HCT116 (cell line): ENCODE data around the gene DPF3. TPM values are rescaled to one million over a fixed set of nuclear protein-coding genes. Genes with fewer than 3 reads are reported as not detected.

Experiments
- ATAC-seq: fragments of 200-7000 bp; cut with Tn5 transposase; 2 replicates; pipeline ENCODE4 v1.9.1; 2020; ENCODE audit warnings: mild to moderate bottlenecking, moderate library complexity
- BruUV-seq: library from RNA; stranded (reverse); fragments of 400-500 nt; replicated peaks from 2 replicates; lab custom pipeline; 2021; lab: Mats Ljungman, UMichigan
- CTCF ChIA-PET: fragments of 300-600 bp; sonication (Branson Sonifier 250); formaldehyde crosslinking; loops from one replicate; lab custom pipeline; 2021; ENCODE audit warnings: antibody characterized with exemption; lab: Charles Lee
- POLR2A ChIA-PET: fragments of 300-600, 350-600 bp; sonication (Branson Sonifier 250); formaldehyde crosslinking; loops from one replicate; lab custom pipeline; 2021; ENCODE audit warnings: antibody characterized with exemption; lab: Charles Lee
- RAD21 ChIA-PET, 2 experiments: fragments of 300-600 bp; sonication (Branson Sonifier 250); formaldehyde crosslinking; loops; one replicate each; lab custom pipeline; 2023; ENCODE audit warnings: low total read pairs in 2 of 2; ENCODE audit not compliant: uncharacterized antibody in 2 of 2, unreplicated experiment in 2 of 2, low non-redundant PET in 1 of 2; lab: Charles Lee
- DNase-seq: peaks from one replicate; pipeline ENCODE4 v3.0.0-alpha.2; 2010; ENCODE audit warnings: low read depth, low spot score
- H2AFZ ChIP-seq: fragments of 200-600 bp; shearing (Covaris generic), sonication (generic); 2 replicates; pipeline ENCODE4 v1.6.1; 2017; ENCODE audit warnings: low read depth, mixed run types, mixed read lengths, antibody characterized with exemption, low read length; ENCODE audit not compliant: poor library complexity, severe bottlenecking
- H3K27ac ChIP-seq: 2 replicates; pipeline ENCODE4 v1.5.1; 2012; ENCODE audit warnings: low read depth, low read length
- H3K27me3 ChIP-seq: fragments of 200-600 bp; sonication (generic); 2 replicates; pipeline ENCODE4 v1.6.1; 2016; ENCODE audit warnings: mixed run types, low read length, mixed read lengths; ENCODE audit not compliant: insufficient read depth
- H3K36me3 ChIP-seq, 2 experiments: fragments of 200-500 bp in 1 of 2; fragments of 200-600 bp in 1 of 2; sonication (Bioruptor generic) in 1 of 2; sonication (generic) in 1 of 2; 2 replicates each; pipeline versions ENCODE4 v1.5.1 to v1.6.1; 2014 to 2016; ENCODE audit warnings: low read length in 2 of 2, inconsistent platforms in 1 of 2, mixed read lengths in 1 of 2, mixed run types in 1 of 2; ENCODE audit not compliant: insufficient read depth in 2 of 2, control insufficient read depth in 1 of 2
- H3K4me1 ChIP-seq, 2 experiments: fragments of 200-600 bp in 1 of 2; sonication (generic) in 1 of 2; 2 replicates each; pipeline versions ENCODE4 v1.5.1 to v1.6.1; 2012 to 2017; ENCODE audit warnings: low read length in 2 of 2, inconsistent platforms in 1 of 2, mild to moderate bottlenecking in 1 of 2, mixed read lengths in 1 of 2, mixed run types in 1 of 2, moderate library complexity in 1 of 2; ENCODE audit not compliant: insufficient read depth in 2 of 2, control insufficient read depth in 1 of 2
- H3K4me2 ChIP-seq: fragments of 200-600 bp; sonication (generic); 2 replicates; pipeline ENCODE4 v1.6.1; 2017; ENCODE audit warnings: mixed run types, low read length, mixed read lengths
- H3K4me3 ChIP-seq, 2 experiments: fragments of 200-600 bp in 1 of 2; sonication (generic) in 1 of 2; replicated peaks in 1 of 2; 2 replicates each; pipeline ENCODE4 v1.5.1; 2011 to 2016; ENCODE audit warnings: low read length in 2 of 2, control low read depth in 1 of 2, low read depth in 1 of 2, mild to moderate bottlenecking in 1 of 2, mixed read lengths in 1 of 2, mixed run types in 1 of 2
- H3K79me2 ChIP-seq: fragments of 200-600 bp; sonication (generic); 2 replicates; pipeline ENCODE4 v1.6.1; 2017; ENCODE audit warnings: mild to moderate bottlenecking, mixed run types, low read length, moderate library complexity, mixed read lengths; ENCODE audit not compliant: insufficient read depth
- H3K9ac ChIP-seq: fragments of 200-600 bp; sonication (generic); 2 replicates; pipeline ENCODE4 v1.6.1; 2016; ENCODE audit warnings: low read length, mixed read lengths
- H3K9me2 ChIP-seq: fragments of 200-600 bp; sonication (generic), shearing (Covaris generic); 2 replicates; pipeline ENCODE4 v1.6.1; 2017; ENCODE audit warnings: mixed run types, mild to moderate bottlenecking, moderate library complexity; ENCODE audit not compliant: insufficient read depth
- H3K9me3 ChIP-seq, 2 experiments: fragments of 200-500 bp in 1 of 2; fragments of 200-600 bp in 1 of 2; sonication (Bioruptor generic) in 1 of 2; sonication (generic) in 1 of 2; 2 replicates each; pipeline ENCODE4 v1.6.1; 2014 to 2017; ENCODE audit warnings: low read length in 2 of 2, mixed read lengths in 2 of 2, inconsistent platforms in 1 of 2, low read depth in 1 of 2, mild to moderate bottlenecking in 1 of 2, mixed run types in 1 of 2, moderate library complexity in 1 of 2; ENCODE audit not compliant: control insufficient read depth in 1 of 2, insufficient read depth in 1 of 2
- H4K20me1 ChIP-seq: fragments of 200-600 bp; sonication (generic), shearing (Covaris generic); 2 replicates; pipeline ENCODE4 v1.6.1; 2017; ENCODE audit warnings: mixed run types, mild to moderate bottlenecking, moderate library complexity; ENCODE audit not compliant: insufficient read depth
- CBX3 ChIP-seq: IDR thresholded peaks from 2 replicates; pipeline ENCODE4 v1.6.1; 2012; ENCODE audit warnings: low read depth
- EGR1 ChIP-seq: IDR thresholded peaks from 2 replicates; pipeline ENCODE4 v1.6.1; 2012; ENCODE audit warnings: low read depth
- ELF1 ChIP-seq: IDR thresholded peaks from 2 replicates; pipeline ENCODE4 v1.6.1; 2012; ENCODE audit warnings: low read depth, borderline replicate concordance
- EZH2 ChIP-seq: fragments of 200-600 bp; sonication (generic); IDR thresholded peaks from 2 replicates; pipeline ENCODE4 v1.6.1; 2017; ENCODE audit warnings: antibody characterized with exemption, mixed run types
- EZH2phosphoT487 ChIP-seq: fragments of 200-600 bp; IDR thresholded peaks from 2 replicates; pipeline ENCODE4 v1.6.1; 2018; ENCODE audit warnings: antibody characterized with exemption, borderline replicate concordance
- FOSL1 ChIP-seq: IDR thresholded peaks from 2 replicates; pipeline ENCODE4 v1.6.1; 2012; ENCODE audit warnings: low read depth
- JUND ChIP-seq: IDR thresholded peaks from 2 replicates; pipeline ENCODE4 v1.6.1; 2012
- POLR2A ChIP-seq: IDR thresholded peaks from 2 replicates; pipeline ENCODE4 v1.7.0; 2011; ENCODE audit warnings: borderline replicate concordance; ENCODE audit not compliant: insufficient read depth, insufficient read length; ENCODE audit errors: extremely low read depth
- POLR2AphosphoS5 ChIP-seq: IDR thresholded peaks from 2 replicates; pipeline ENCODE4 v1.6.1; 2011; ENCODE audit warnings: mild to moderate bottlenecking, low read depth, low read length, moderate library complexity
- SIN3A ChIP-seq: IDR thresholded peaks from 2 replicates; pipeline ENCODE4 v1.6.1; 2012; ENCODE audit warnings: low read depth
- SP1 ChIP-seq: IDR thresholded peaks from 2 replicates; pipeline ENCODE4 v1.6.1; 2012; ENCODE audit warnings: low read depth
- TCF7L2 ChIP-seq: IDR thresholded peaks from 2 replicates; pipeline ENCODE4 v1.7.0; 2011; ENCODE audit warnings: borderline replicate concordance, inconsistent platforms; ENCODE audit not compliant: insufficient read depth, insufficient read length; ENCODE audit errors: extremely low read depth
- ZFX ChIP-seq: fragments of 450-650 bp; IDR thresholded peaks from 2 replicates; pipeline ENCODE4 v1.6.1; 2017
- ZNF274 ChIP-seq: fragments of 200-500 bp; sonication (Bioruptor generic); IDR thresholded peaks from 2 replicates; pipeline ENCODE4 v1.6.1; 2014; ENCODE audit warnings: mild to moderate bottlenecking, low read depth, low read length, inconsistent platforms
- intact Hi-C: fragments of 100-400 bp; cut with micrococcal nuclease; formaldehyde crosslinking; loops from 2 replicates; pipeline ENCODE4 v1.10.0; 2022
- total RNA-seq: library from RNA; stranded (reverse); gene quantifications from one replicate; pipeline ENCODE4 v1.2.1, GENCODE V29; 2021; ENCODE audit not compliant: unreplicated experiment
- TF ChIP-seq, protein P1 (sequence below): IDR thresholded peaks from 2 replicates; pipeline ENCODE4 v1.6.1; 2011; ENCODE audit warnings: mild to moderate bottlenecking, low read length, moderate library complexity; ENCODE audit not compliant: insufficient replicate concordance; ENCODE audit errors: extremely low read depth
- TF ChIP-seq, protein P2 (sequence below): IDR thresholded peaks from 2 replicates; pipeline ENCODE4 v1.6.1; 2012
- TF ChIP-seq, protein P3 (sequence below): IDR thresholded peaks from 2 replicates; pipeline ENCODE4 v1.6.1; 2012; ENCODE audit warnings: low read depth
- TF ChIP-seq, protein P4 (sequence below), 3 experiments: fragments of 200-600 bp in 1 of 3; sonication (generic) in 1 of 3; IDR thresholded peaks in 2 of 3; conservative IDR thresholded peaks in 1 of 3; 2 replicates each; pipeline ENCODE4 v1.5.1; 2012 to 2017; ENCODE audit warnings: low read depth in 2 of 3, low read length in 2 of 3, antibody characterized with exemption in 1 of 3, borderline replicate concordance in 1 of 3, control low read depth in 1 of 3, mild to moderate bottlenecking in 1 of 3, mixed read lengths in 1 of 3, mixed run types in 1 of 3, moderate library complexity in 1 of 3; ENCODE audit not compliant: insufficient read depth in 1 of 3
- TF ChIP-seq, protein P5 (sequence below): IDR thresholded peaks from 2 replicates; pipeline ENCODE4 v1.6.1; 2012

The DPF3 gene
- total RNA-seq, 1 experiment from 2014 or later, result 0.27 TPM

DNA sequence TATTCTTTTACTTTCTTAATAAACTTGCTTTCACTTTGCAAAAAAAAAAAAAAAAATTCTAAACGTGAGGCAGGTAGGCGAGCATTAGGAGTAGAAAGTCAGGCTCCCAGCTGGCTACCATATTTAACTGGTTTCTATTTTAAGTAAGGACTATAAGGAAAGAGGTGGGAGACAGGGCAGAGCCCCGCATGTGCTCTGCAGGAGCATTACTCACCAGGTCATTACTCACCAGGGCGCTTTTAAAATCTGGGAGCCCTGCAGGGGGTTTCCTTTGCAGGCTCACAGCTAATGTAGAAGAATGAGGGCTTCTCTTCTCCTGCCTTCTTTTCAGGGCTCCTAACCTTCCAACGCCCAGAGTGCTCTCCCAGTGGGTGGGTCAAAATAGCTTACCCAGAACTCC is 14.0 kb upstream of the DPF3 start (continued):
- no peak for TF ChIP-seq SP1
- no peak for TF ChIP-seq EZH2

DNA sequence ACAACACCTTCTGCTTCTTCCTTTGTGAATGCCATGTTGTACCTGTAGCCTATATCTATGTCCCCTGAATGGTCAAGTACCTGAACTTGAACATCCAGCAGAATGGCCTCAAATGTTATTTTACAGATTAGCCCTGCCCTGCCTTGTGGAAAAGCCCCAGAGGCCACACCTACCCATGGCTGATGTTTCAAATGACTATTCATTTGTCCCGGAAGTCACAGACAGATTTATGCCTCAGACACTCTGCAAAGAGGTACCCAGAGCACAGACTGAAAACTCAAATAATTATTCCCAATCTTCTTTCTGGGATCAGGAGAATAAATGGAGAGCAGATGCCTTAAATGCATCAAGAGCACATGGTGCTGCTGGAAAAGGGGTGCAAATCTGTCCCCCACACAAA is 13.0 kb upstream of the DPF3 start:
- ChIA-PET POLR2A (no interaction called here), CTCF (interaction anchor here (3.7 kb wide), 1 partner anchor 391 kb away, joined by 89 read pairs; no protein-coding TSS in a partner anchor)
- Histone ChIP-seq H3K36me3 (no peaks in the 10 kb centered on the region), H3K4me3 (no peak overlapping the region), H3K4me1 (peaks cover 3 to 25% of the 10 kb centered on the region in 2 experiments)
- TF ChIP-seq, protein P1, sequence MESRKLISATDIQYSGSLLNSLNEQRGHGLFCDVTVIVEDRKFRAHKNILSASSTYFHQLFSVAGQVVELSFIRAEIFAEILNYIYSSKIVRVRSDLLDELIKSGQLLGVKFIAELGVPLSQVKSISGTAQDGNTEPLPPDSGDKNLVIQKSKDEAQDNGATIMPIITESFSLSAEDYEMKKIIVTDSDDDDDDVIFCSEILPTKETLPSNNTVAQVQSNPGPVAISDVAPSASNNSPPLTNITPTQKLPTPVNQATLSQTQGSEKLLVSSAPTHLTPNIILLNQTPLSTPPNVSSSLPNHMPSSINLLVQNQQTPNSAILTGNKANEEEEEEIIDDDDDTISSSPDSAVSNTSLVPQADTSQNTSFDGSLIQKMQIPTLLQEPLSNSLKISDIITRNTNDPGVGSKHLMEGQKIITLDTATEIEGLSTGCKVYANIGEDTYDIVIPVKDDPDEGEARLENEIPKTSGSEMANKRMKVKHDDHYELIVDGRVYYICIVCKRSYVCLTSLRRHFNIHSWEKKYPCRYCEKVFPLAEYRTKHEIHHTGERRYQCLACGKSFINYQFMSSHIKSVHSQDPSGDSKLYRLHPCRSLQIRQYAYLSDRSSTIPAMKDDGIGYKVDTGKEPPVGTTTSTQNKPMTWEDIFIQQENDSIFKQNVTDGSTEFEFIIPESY, result no peak
- TF ChIP-seq JUND, result no peak
- TF ChIP-seq, protein P2, sequence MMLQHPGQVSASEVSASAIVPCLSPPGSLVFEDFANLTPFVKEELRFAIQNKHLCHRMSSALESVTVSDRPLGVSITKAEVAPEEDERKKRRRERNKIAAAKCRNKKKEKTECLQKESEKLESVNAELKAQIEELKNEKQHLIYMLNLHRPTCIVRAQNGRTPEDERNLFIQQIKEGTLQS, result no peak
- TF ChIP-seq TCF7L2, result no peak
- TF ChIP-seq CBX3, result no peak
- no peak for TF ChIP-seq EGR1
- TF ChIP-seq POLR2A, result no peak
- TF ChIP-seq EZH2, result no peak
- TF ChIP-seq ZNF274, result no peak
- TF ChIP-seq FOSL1, result no peak
- TF ChIP-seq SIN3A, result no peak
- no peak for TF ChIP-seq ZFX
- TF ChIP-seq, protein P3, sequence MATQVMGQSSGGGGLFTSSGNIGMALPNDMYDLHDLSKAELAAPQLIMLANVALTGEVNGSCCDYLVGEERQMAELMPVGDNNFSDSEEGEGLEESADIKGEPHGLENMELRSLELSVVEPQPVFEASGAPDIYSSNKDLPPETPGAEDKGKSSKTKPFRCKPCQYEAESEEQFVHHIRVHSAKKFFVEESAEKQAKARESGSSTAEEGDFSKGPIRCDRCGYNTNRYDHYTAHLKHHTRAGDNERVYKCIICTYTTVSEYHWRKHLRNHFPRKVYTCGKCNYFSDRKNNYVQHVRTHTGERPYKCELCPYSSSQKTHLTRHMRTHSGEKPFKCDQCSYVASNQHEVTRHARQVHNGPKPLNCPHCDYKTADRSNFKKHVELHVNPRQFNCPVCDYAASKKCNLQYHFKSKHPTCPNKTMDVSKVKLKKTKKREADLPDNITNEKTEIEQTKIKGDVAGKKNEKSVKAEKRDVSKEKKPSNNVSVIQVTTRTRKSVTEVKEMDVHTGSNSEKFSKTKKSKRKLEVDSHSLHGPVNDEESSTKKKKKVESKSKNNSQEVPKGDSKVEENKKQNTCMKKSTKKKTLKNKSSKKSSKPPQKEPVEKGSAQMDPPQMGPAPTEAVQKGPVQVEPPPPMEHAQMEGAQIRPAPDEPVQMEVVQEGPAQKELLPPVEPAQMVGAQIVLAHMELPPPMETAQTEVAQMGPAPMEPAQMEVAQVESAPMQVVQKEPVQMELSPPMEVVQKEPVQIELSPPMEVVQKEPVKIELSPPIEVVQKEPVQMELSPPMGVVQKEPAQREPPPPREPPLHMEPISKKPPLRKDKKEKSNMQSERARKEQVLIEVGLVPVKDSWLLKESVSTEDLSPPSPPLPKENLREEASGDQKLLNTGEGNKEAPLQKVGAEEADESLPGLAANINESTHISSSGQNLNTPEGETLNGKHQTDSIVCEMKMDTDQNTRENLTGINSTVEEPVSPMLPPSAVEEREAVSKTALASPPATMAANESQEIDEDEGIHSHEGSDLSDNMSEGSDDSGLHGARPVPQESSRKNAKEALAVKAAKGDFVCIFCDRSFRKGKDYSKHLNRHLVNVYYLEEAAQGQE, result no peak
- TF ChIP-seq ELF1, result no peak
- TF ChIP-seq EZH2phosphoT487, result no peak
- TF ChIP-seq, protein P4, sequence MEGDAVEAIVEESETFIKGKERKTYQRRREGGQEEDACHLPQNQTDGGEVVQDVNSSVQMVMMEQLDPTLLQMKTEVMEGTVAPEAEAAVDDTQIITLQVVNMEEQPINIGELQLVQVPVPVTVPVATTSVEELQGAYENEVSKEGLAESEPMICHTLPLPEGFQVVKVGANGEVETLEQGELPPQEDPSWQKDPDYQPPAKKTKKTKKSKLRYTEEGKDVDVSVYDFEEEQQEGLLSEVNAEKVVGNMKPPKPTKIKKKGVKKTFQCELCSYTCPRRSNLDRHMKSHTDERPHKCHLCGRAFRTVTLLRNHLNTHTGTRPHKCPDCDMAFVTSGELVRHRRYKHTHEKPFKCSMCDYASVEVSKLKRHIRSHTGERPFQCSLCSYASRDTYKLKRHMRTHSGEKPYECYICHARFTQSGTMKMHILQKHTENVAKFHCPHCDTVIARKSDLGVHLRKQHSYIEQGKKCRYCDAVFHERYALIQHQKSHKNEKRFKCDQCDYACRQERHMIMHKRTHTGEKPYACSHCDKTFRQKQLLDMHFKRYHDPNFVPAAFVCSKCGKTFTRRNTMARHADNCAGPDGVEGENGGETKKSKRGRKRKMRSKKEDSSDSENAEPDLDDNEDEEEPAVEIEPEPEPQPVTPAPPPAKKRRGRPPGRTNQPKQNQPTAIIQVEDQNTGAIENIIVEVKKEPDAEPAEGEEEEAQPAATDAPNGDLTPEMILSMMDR (IDR thresholded peaks at IDR 0.05 in 2 of 3, conservative IDR thresholded peaks at IDR 0.05 in 1 of 3; ENCODE audit: borderline replicate concordance in 1 of 3, insufficient read depth in 1 of 3, low read depth in 2 of 3, low read length in 2 of 3), result no peak
- TF ChIP-seq, protein P5, sequence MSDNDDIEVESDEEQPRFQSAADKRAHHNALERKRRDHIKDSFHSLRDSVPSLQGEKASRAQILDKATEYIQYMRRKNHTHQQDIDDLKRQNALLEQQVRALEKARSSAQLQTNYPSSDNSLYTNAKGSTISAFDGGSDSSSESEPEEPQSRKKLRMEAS, result no peak
- no peak for TF ChIP-seq POLR2AphosphoS5
- TF ChIP-seq, all 23 proteins: peak for 0
- intact Hi-C loops, result loop anchor here (10.0 kb wide), 1 partner anchor 568 kb away; no protein-coding TSS in a partner anchor
- DNase-seq, result no peak
- no peaks in the 10 kb centered on the region for H3K9me2 ChIP-seq
- no peaks in the 10 kb centered on the region for H3K79me2 ChIP-seq
- H3K27ac ChIP-seq, result no peak overlapping the region
- 0 out of 2 replicates have a peak overlapping the region, but pooled peaks have one; percentile 57 for H3K4me2 ChIP-seq
- ATAC-seq, result no peak
- H3K27me3 ChIP-seq, result no peaks in the 10 kb centered on the region
- no peaks in the 10 kb centered on the region for H3K9me3 ChIP-seq
- no peaks in the 10 kb centered on the region for H4K20me1 ChIP-seq
- BruUV-seq, result no TSS peak
- RAD21 ChIA-PET, result no interaction called here
- H2AFZ ChIP-seq, result no peak overlapping the region
- H3K9ac ChIP-seq, result no peak overlapping the region
